MM.1S (cell line): ENCODE measurements around the gene SYNGR4.

Source experiments
- DNase-seq: peaks from one replicate; pipeline ENCODE4 v3.0.0-alpha.2; 2015
- H2AFZ ChIP-seq: fragments of 300-600 bp; sonication (generic); 2 replicates; pipeline ENCODE4 v1.6.0; 2016; ENCODE audit warnings: antibody characterized with exemption, low read length
- H3F3A ChIP-seq: fragments of 300-600 bp; sonication (generic); 2 replicates; pipeline ENCODE4 v1.6.1; 2016; ENCODE audit warnings: mild to moderate bottlenecking, antibody characterized with exemption, low read length, moderate library complexity, mixed read lengths; ENCODE audit not compliant: insufficient read depth
- H3K27ac ChIP-seq: fragments of 300-600 bp; sonication (generic); 2 replicates; pipeline ENCODE4 v1.5.1; 2016; ENCODE audit warnings: mild to moderate bottlenecking, low read length
- H3K27me3 ChIP-seq: fragments of 300-600 bp; sonication (generic); replicated peaks from 2 replicates; pipeline ENCODE4 v1.6.0; 2016; ENCODE audit warnings: low read length; ENCODE audit not compliant: insufficient read depth
- H3K36me3 ChIP-seq: fragments of 300-600 bp; sonication (generic); replicated peaks from 2 replicates; pipeline ENCODE4 v1.6.1; 2016; ENCODE audit warnings: mild to moderate bottlenecking, low read length, mixed read lengths; ENCODE audit not compliant: insufficient read depth
- H3K4me1 ChIP-seq: fragments of 300-600 bp; sonication (generic); 2 replicates; pipeline ENCODE4 v1.6.1; 2016; ENCODE audit warnings: low read length, mixed read lengths
- H3K4me2 ChIP-seq: fragments of 300-600 bp; sonication (generic); 2 replicates; pipeline ENCODE4 v1.6.0; 2016; ENCODE audit warnings: low read depth, low read length
- H3K4me3 ChIP-seq: fragments of 300-600 bp; sonication (generic); 2 replicates; pipeline ENCODE4 v1.5.1; 2016; ENCODE audit warnings: low read length, mixed read lengths
- H3K79me2 ChIP-seq: fragments of 300-600 bp; sonication (generic); 2 replicates; pipeline ENCODE4 v1.6.1; 2016; ENCODE audit warnings: mixed run types, low read length, mixed read lengths
- H3K9ac ChIP-seq: fragments of 300-600 bp; sonication (generic); 2 replicates; pipeline ENCODE4 v1.6.1; 2016; ENCODE audit warnings: low read length, mixed read lengths
- H3K9me2 ChIP-seq: fragments of 300-600 bp; sonication (generic); replicated peaks from 2 replicates; pipeline ENCODE4 v1.6.1; 2016; ENCODE audit warnings: mild to moderate bottlenecking, low read length, mixed read lengths; ENCODE audit not compliant: insufficient read depth
- H3K9me3 ChIP-seq: fragments of 300-600 bp; sonication (generic); replicated peaks from 2 replicates; pipeline ENCODE4 v1.6.1; 2016; ENCODE audit warnings: mild to moderate bottlenecking, low read length, mixed read lengths; ENCODE audit not compliant: insufficient read depth
- H4K20me1 ChIP-seq: fragments of 300-600 bp; sonication (generic); 2 replicates; pipeline ENCODE4 v1.6.1; 2016; ENCODE audit warnings: mild to moderate bottlenecking, low read length, moderate library complexity, mixed read lengths; ENCODE audit not compliant: insufficient read depth
- CTCF ChIP-seq: fragments of 300-600 bp; sonication (generic); IDR thresholded peaks from 2 replicates; pipeline ENCODE4 v1.5.1; 2016; ENCODE audit warnings: antibody characterized with exemption, low read length, mixed read lengths
- EZH2 ChIP-seq: fragments of 300-600 bp; sonication (generic); optimal IDR thresholded peaks from 2 replicates; pipeline ENCODE3; 2017; ENCODE audit warnings: low read depth, mild to moderate bottlenecking, antibody characterized with exemption, low read length, mixed read lengths
- EZH2phosphoT487 ChIP-seq: fragments of 300-600 bp; sonication (generic); IDR thresholded peaks from 2 replicates; pipeline ENCODE4 v1.6.1; 2018; ENCODE audit warnings: antibody characterized with exemption, low read length

Gene SYNGR4

DNA sequence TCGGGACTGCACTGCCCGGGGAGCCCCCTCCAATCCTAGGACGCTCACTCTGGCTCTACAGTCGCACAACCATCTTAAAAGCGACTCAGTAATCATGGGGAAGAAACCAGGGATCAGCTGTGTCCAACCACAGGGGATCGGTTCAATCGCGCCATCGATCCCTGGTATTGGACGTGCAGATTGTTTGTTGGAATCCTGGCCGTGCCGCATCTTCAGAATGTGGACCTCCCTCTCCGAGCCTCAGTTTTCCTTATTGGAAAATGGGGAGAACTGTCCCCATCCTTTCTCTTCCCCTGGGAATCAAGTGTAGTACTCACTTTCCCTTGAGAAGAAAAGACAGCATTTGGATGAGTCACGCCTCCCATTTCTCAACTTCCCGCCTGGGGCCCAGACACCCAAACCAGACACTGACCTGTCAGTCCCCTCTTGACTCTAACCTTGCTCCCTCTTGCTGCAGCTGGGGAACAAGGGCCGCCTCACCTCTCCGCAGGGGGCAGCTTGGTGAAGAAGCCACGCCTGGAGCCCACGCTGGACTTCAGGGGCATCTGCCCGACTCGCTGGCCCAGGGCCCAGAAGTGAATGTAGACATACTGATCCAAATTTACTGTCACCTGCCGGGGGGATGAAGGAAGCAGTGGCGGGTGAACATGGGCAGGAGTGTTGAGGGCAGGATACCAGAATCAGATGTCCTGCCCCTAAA, 21.2 kb upstream of the SYNGR4 start:
- no peak for DNase-seq
- no peaks in the 10 kb centered on the region for H3K36me3 ChIP-seq
- no peaks in the 10 kb centered on the region for H3K27me3 ChIP-seq
- H2AFZ ChIP-seq: no peak overlapping the region
- H3K9me3 ChIP-seq: no peaks in the 10 kb centered on the region
- H4K20me1 ChIP-seq: no peaks in the 10 kb centered on the region
- H3K4me3 ChIP-seq: no peak overlapping the region
- no peak for TF ChIP-seq CTCF
- TF ChIP-seq EZH2phosphoT487: no peak
- TF ChIP-seq EZH2: no peak
- H3F3A ChIP-seq: no peaks in the 10 kb centered on the region
- no peaks in the 10 kb centered on the region for H3K79me2 ChIP-seq
- no peaks in the 10 kb centered on the region for H3K9me2 ChIP-seq
- H3K4me1 ChIP-seq: no peaks in the 10 kb centered on the region
- no peak overlapping the region for H3K27ac ChIP-seq
- H3K9ac ChIP-seq: no peak overlapping the region
- no peak overlapping the region for H3K4me2 ChIP-seq

- no peak overlapping the region for H3K27ac ChIP-seq
- H3K27me3 ChIP-seq: no peaks in the 10 kb centered on the region
- H3K36me3 ChIP-seq: no peaks in the 10 kb centered on the region
- no peak for DNase-seq
- H2AFZ ChIP-seq: no peak overlapping the region
- no peak overlapping the region for H3K4me2 ChIP-seq
- H3K9ac ChIP-seq: no peak overlapping the region
- H4K20me1 ChIP-seq: no peaks in the 10 kb centered on the region
- H3K9me2 ChIP-seq: no peaks in the 10 kb centered on the region
- no peaks in the 10 kb centered on the region for H3K4me1 ChIP-seq
- H3K9me3 ChIP-seq: no peaks in the 10 kb centered on the region
- H3F3A ChIP-seq: no peaks in the 10 kb centered on the region
- TF ChIP-seq EZH2phosphoT487: no peak
- TF ChIP-seq CTCF: no peak
- no peak for TF ChIP-seq EZH2
- no peaks in the 10 kb centered on the region for H3K79me2 ChIP-seq
- no peak overlapping the region for H3K4me3 ChIP-seq
These were observed 19.3 kb upstream of the SYNGR4 start for GRCh38 chr19:48344892-48345291.

- H3F3A ChIP-seq: no peaks in the 10 kb centered on the region
- H2AFZ ChIP-seq: no peak overlapping the region
- H4K20me1 ChIP-seq: no peaks in the 10 kb centered on the region
- H3K9me2 ChIP-seq: no peaks in the 10 kb centered on the region
- H3K4me3 ChIP-seq: no peak overlapping the region
- H3K36me3 ChIP-seq: no peaks in the 10 kb centered on the region
- no peak overlapping the region for H3K9ac ChIP-seq
- H3K9me3 ChIP-seq: no peaks in the 10 kb centered on the region
- no peak overlapping the region for H3K27ac ChIP-seq
- TF ChIP-seq CTCF (no peak), EZH2 (no peak), EZH2phosphoT487 (no peak)
- no peaks in the 10 kb centered on the region for H3K27me3 ChIP-seq
- no peak overlapping the region for H3K4me2 ChIP-seq
- DNase-seq: no peak
- no peaks in the 10 kb centered on the region for H3K79me2 ChIP-seq
- H3K4me1 ChIP-seq: no peaks in the 10 kb centered on the region
These were observed 18.0 kb upstream of the SYNGR4 start for GRCh38 chr19:48346191-48346590.
